ENCODE measurements around the gene CA9.

The CA9 gene

DNA sequence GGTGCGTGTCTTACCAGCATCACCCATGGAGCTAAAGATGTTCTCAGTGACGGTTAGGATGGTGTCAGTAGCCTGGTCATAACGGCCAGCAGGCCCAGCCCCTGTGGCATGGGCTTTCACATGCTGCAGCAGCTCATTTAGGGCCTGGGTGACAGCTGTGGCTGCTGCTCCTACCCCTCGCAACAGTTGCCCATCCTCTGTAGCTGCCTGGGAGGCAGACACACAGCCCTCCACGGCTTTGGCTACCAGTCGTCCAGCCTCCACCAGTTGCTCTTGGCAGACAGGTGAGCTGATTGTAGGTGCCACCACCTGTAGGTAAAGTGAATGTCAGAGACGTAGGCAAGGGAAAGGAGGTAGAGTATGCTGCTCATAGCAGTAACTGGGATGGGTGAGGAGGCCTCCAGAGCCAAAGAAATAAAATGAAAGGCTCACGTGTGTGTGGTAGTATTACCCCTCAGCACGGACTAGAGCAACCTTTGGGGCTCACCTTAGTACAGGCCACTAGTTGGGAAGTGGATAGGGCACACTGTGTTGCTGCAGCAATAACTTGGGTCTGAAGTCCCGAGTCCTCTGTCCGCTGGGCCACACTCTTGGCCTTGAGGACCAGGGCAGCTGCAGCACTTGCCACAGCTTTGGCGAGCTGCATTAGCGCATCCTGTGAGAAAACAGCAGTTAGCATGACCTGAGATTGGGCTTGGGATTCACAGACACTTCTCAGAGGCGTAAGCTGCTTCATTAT, 43.6 kb downstream of the CA9 start:
- DNase-seq (ENCODE audit: low spot score) = no peak

DNA sequence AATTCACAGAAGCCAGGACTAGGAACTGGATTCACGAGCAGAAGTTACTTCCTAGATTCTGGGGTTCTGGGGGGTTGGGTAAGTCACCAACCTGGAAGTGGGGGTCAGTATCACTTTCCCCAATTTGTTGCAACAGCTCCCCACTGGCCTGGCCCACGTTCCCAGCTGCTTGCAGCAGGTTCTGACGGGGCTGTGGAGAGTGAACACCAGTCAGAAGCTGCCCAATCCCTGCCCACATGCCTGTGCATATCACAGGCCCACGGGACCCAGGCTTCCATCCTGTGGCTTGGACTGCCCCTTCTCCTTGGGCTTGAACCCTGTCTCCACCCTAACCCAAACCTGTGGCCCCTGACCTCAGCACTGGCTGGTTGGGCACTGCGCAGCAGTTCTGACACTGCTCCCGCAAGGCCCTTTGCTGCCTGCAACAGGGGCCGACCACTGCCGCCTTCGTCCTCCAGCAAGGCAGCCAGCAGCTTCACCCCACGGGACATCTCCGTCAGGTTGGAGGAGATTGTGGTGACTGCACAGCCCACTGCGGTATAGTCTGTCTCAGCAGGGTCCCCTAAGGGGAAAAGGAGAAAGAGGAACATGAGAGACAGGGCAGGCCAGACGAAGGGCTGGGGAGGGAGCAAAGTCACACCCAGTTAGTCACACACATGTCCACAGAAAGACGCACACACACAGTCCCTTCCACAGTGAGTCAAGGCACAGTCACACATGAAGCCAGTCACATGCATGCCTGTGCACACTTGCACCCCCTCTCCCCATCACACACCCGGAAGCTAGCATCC, 45.2 kb downstream of the CA9 start:
- no peak for DNase-seq (ENCODE audit: low spot score)

DNA sequence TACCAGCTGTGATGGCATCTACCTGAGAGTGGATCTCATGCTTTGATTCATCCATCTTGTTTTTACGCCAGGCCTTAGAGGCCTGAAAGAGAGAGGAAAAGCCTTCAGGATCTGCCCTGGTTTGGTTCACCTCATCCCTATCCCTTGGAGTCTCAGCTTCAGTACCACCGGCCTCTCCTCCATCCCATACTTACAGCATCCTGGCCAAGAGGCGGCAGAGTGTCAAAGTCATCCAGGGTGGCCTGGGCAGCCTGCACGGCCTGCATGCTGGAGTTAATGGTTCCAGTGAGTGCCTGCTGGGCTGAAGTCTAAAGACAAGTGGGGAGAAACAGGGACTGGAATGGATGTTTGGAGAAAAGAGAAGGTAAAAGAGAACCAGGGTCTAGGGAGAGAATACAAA, 45.8 kb downstream of the CA9 start:
- DNase-seq (ENCODE audit: low spot score) = no peak

DNA sequence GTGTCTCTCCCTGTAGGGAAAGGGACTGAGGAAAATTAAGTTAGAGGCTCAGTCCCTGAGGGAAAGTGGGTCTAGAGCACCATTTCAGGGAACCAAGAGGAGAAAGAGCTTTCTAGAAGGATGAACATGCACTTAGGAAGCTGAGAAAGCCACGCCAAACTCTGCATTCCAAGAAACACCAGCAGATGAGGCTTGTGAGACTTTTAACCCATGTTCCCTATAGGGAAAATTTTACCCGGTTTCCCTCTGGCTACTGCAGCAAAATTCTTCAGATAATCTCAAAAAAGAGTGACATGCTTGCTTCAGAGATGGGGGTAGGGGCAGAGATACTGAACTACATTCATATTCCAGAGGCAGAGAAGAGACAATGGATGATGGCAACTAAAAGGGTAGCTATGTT, 49.7 kb downstream of the CA9 start:
- DNase-seq (ENCODE audit: low spot score) = no peak

DNA sequence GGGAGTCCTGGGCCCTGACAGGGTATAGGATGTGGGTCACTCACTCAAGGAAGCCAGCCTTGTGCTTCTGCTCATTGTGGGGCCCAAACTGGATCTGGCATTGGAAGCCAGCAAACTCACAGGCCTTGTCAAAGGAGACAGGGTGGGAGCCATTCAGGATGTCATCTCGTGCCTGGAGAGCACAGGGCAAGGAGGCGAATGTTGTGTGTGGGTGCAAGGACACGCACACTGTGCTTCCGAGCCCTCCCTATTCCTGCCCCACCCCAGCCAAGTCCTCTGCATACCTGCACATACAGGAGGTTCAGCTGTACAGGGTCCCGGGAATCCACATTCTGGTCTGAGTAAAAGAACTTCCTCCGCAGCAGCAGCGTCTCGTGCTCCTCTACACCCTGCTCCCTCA, 50.2 kb downstream of the CA9 start:
- no peak for DNase-seq (ENCODE audit: low spot score)

DNA sequence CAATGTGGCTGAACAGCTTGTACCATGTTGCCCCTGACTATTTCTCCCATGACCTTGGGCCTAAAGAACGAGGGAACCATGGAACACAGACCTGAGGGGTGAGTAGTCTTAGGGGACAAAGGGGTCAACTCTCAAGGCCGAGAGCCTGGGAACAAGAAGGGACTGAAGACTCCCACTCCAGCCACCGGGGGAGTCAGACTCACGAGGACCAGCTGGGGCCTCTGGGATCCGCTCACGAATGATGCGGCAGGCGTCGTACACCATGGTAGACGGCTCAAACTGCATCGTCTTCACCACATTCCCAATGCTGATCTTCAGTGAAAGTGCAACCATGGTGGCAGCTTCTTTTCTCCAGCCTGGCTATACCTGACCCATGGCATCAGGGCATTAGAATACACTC, 51.6 kb downstream of the CA9 start:
- no peak for DNase-seq (ENCODE audit: low spot score)

DNA sequence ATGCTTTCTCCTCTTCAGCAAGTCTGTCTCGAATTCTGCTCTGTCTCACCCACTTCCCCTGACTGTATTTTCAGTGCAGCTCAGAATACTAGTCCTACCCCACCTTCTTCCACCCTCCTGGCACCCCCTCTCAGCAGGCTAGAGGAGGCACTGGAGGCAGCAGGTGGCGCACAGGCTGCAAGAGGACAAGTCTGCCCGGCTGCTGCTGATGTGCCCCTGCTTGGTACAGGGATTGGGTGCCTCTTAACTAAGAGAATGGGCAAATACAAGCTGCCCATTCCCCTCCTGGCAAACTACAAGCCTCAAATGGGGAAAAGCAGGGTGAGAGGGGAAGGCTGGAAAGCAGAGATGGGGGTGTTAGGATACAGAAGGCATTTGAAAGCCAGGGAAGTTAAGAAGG, 53.2 kb downstream of the CA9 start:
- DNase-seq (ENCODE audit: low spot score) = no peak

DNA sequence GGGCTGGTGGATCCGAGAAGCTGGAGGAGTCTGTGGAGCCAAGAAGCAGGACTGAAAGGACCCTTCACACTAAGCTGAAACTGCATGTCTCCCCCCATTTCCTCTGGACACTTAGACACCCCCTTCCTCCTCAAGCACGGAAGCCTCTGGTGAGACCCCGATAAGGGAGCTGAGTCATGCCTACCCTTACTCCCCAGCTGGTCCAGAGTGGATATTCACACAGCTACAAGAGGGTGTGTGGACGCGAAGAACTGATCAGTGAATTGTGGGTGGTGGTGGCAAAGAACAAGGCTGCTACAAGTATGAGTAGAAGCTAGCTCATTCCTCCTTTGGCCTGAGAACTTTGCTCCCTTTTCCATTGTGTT, 53.9 kb downstream of the CA9 start:
- no peak for DNase-seq (ENCODE audit: low spot score)

DNA sequence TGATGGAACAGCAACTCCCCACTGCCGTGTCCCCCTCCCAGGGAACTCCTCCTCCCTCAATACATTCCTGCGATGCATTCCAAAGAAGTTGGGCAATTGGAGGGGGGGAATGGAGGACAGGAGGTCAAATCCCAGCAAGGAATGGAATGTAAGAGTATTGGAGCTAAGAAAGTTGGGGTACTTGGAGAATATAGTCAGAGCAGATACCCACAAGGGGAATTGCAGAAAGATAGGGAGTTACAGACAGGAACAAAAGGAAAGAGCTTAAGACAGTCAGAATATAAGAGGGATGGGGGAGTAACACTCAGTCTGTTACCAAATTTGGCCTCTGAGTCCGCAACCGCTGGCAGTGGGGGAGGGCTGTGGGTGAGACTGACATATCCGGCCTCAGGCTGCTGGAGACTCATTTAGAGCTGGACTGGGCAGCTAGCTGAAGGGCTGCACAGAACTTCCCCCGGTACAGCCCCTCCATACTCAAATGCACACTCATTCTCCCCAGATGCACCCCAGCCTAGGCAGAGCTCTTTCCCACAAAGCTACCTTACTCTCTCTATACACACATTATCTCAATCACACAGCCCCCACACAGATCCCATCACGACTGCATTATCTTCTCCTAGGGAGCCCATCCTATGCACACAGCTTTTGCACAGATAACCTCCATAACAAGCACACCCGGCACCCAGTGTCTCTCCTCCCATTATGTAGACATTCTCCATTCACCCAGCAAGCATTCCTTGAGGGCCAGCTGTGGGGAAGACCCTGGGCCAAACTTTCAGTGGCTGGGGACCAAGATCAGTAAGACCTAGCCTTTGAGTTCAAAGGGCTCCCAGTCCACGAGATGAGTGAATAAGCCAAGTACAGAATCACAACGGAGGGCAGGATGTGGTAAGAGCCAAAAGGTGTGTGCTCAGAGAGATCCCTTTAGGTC, 54.6 kb downstream of the CA9 start:
- peak; percentile 84 for DNase-seq (ENCODE audit: low spot score)

DNA sequence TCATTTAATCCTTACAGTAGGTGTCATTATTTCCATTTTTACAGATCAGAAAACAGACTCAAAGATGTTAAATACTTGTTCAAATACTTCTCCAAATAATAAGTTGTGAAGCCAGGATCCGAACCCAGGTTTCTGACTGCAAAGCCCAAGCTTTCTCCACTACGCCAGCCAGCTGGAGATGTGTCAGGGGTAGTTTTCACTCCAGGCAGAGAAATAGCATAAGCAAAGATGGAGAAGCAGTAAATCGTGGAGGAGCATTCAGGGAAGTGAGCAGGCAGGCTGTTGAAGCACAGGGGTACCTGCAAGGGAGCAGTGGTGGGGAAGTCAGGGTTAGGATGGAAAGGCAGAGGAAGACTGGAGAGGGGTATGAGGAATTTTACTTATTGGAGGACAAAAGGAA, 55.4 kb downstream of the CA9 start:
- DNase-seq (ENCODE audit: low spot score) = no peak

DNA sequence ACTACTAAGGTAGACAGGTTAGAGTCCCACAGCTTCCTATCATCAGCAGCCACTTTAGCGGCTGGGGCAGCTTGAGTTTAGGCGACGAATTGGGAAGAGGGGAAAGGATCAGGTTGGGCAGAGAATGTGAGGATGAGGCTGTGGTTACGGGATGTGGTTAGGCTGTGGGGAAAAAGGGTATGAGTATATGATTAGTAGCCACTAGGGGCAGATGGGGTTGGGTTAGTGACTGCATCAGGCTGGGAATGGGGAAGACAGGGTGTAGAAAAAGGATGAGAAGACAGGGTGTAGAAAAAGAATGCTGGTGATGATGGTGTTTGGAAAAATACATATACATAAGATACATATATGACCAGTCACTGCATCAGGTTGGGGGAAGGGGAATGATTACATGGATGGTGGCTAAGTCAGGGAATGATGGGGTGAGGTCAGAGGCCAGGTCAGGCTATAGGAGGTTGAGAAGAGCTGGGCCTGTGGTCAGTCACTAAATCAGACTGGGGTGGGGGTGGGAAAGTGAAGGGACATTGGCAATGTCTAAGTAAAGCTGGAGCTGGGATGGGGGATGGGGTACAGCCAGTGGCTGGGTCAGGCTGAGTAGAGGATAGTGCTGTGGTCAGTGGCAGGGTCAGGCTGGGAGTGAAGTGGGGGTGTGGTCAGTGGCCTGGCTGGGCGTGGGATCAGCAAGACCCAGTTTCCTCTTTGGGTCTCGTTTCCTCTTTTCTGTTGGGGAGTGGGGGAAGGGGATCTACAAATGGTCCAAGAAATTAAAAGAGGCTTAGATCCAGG, 56.2 kb downstream of the CA9 start:
- DNase-seq (ENCODE audit: low spot score) = no peak

DNA sequence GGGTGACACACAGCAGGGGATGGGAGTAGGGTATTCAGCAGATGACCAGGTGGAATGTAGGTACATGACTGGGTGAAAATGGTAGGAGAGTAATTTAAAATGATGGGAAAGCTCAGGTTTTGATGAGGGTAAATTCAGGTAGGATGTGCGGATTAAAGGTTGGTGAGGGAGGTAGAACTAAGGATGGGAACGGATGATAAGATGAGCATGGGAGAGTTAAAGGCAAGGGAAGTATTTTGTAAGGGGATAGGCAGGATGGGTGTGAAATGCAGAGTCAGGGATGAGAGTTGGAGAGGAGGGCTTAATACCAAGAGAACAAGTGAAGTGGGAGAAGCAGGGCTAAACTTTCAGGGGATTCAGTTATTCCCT, 56.7 kb downstream of the CA9 start:
- no peak for DNase-seq (ENCODE audit: low spot score)
